WI38 (cell line): ENCODE results near the gene LRP2.
A peak's percentile ranks its signal among the peaks of the same experiment; 100 is the strongest.

Experiments used
- H3K4me3 ChIP-seq: 2 replicates; pipeline ENCODE4 v1.5.1; 2011; ENCODE audit warnings: low read depth, mild to moderate bottlenecking, control low read depth, low read length
- TF ChIP-seq, protein P1 (sequence below): IDR thresholded peaks from 2 replicates; pipeline ENCODE4 v1.5.1; 2012; ENCODE audit warnings: low read depth, mild to moderate bottlenecking, control low read depth, low read length

LRP2 gene

DNA sequence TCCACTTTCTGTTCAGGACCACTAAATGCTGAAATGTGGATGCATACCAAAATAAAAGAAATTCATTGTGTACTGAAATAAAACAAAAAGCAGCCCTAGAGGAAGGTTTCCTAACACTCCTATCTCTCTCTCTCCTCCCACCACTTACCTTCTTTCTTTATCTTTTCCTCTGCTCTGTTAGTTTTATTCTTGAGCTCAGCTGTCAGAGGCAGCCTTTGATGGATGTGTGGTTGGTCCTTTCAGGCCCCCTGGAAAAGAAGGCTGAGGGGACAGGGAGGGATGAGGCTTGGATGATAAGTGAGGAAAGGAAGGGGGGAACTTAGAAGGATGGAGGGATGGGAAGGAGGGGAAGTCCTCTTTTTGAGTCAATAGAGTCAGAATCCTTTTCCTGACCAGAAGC lies 245.3 kb downstream of the LRP2 start:
- H3K4me3 ChIP-seq: no peak overlapping the region
- TF ChIP-seq, protein P1, sequence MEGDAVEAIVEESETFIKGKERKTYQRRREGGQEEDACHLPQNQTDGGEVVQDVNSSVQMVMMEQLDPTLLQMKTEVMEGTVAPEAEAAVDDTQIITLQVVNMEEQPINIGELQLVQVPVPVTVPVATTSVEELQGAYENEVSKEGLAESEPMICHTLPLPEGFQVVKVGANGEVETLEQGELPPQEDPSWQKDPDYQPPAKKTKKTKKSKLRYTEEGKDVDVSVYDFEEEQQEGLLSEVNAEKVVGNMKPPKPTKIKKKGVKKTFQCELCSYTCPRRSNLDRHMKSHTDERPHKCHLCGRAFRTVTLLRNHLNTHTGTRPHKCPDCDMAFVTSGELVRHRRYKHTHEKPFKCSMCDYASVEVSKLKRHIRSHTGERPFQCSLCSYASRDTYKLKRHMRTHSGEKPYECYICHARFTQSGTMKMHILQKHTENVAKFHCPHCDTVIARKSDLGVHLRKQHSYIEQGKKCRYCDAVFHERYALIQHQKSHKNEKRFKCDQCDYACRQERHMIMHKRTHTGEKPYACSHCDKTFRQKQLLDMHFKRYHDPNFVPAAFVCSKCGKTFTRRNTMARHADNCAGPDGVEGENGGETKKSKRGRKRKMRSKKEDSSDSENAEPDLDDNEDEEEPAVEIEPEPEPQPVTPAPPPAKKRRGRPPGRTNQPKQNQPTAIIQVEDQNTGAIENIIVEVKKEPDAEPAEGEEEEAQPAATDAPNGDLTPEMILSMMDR: no peak

DNA sequence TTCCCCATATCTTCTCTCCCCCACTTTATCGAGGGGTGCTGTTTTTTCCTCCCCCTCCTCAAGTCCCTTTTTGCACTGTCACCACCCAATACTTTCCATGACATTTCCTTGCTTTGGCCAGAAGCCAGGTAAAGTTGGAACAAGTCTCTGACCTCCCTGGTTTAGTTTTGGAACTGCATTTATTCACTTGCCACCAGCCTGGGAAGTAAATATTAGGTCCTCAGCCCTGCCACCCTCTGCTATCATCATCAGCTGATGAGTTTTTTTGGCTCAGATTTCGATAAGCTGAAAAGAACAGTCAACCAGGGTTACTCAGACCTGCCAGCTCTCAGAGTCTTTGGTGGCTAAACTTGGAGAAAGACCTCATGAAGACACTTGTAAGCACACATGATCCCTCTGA lies 246.0 kb downstream of the LRP2 start:
- TF ChIP-seq, protein P1: no peak
- H3K4me3 ChIP-seq: no peak overlapping the region

DNA sequence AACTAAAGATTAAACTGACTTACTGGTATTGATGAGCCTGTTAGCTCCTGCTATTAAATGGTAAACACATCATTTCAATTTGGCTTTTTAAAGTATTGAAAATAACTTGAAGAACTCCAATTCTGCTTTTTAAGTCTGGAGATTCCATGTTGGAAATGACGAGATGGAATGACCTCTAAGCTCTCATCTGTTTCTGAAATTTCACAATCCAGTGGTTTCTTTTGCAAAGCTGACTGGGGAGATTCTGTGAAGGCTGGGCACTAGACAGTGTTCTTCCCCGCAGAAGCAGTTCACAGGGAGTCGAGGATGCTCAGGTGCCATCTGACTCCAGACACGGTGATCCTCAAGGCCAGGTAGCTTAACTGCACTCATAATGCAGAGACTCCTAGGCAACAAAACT lies 248.3 kb downstream of the LRP2 start:
- H3K4me3 ChIP-seq: no peak overlapping the region
- TF ChIP-seq, protein P1: no peak

DNA sequence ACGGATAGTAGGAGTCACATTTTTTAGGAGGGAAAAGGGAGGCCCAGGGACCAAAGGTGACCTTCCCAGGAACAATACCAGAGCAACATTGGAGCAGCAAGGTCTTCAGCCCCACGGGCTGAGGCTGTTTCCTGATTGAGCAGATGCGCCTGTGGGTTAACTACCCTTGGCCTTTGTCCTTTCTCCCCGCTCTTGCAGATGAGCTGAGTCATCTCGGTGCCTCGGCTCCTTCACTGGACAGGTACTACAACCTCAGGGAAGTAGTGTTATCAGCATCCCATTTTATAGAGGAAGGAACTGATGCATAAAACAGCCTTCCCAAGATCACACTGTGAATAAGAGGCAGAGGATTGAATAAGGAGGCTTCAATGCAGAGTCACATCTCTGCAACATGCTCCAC lies 249.5 kb downstream of the LRP2 start:
- TF ChIP-seq, protein P1: no peak

DNA sequence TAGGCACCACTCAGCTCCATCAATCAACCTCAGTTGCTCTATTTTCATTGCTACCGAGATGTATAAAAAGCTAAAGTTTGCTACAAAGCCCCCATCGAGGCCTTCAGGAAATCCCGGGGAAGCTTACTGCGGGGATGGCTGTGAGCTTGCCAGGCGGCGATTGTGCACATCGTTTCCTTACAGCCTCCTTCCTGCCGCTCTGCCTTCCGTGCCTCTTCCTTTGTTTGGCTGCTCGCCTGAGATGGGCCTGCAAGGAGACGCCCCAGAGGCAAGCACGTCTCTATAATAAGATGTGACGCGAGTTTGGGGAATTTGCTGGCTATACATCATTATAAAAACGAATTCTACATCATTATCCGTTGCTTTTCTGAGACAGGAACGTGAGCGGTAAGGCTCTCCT lies 251.4 kb downstream of the LRP2 start:
- TF ChIP-seq, protein P1: no peak

More for the DNA sequence above, 249.5 kb downstream of the LRP2 start:
- H3K4me3 ChIP-seq: no peak overlapping the region

DNA sequence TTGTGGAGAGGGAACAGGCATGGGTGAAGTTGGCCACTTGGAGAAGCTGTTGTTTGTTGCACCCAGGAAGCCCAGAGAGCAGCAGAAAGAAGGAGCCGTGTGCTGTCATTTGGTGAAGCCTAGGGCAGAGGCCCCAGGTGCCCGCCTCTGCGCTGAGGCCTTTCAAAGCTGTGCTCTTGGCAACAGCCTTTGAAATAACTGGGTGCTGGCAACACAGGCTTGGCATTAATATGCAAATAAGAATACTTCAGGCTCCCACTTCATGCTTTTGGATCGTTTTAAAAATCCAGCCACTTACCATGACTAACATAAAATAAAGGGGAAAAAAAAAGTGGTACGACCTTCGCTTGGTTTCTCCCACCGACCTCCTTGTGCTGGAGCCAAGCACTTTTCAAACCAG lies 251.9 kb downstream of the LRP2 start:
- TF ChIP-seq, protein P1: no peak
- no peak overlapping the region for H3K4me3 ChIP-seq

More for the DNA sequence above, 251.4 kb downstream of the LRP2 start:
- H3K4me3 ChIP-seq: no peak overlapping the region

DNA sequence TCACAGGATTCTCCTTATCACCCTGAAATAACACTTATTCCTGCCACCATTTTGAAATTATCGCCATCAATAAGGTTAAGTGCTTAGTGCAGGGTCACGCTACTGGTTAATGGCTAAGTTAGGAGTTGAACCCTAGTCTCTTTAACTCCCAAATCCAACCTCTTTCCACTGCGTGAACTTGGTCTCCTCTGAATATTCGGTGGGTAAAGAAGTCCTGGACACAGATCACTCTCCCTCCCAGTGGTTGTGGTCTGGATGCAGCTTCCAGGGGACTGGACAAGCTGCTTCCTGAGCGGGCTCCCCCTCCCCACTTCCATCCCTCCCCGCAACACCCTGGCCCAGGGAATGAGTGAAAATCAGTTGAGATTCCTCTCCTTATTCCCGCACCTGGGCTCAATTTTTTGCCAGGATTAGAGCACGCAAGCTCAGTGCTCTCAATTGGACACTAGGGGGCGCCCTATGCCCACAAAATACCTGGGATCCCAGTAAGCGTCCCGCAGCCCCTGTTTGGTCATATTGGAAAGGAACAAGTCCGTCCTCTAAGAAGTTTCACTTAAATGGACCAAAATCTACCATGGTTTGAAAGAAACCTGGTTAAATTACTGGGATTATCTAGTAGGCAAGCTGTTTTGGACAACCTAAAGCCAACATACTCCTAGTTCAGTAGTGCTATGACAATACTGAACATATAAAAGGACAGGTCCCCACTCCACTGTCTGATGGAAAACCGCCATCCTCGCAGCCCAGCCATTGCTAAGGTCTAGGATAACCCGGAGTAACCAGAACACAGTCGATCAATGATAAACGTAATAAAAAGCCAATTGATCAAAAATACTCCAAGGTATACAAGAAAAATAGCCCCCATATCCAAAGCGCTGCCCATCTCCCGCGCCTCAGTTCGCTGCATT lies 252.6 kb downstream of the LRP2 start:
- no peak overlapping the region for H3K4me3 ChIP-seq
- TF ChIP-seq, protein P1: peak; percentile 33
